H1 (cell line): ENCODE results near the gene FBXW8. TPM values are rescaled to one million over a fixed set of nuclear protein-coding genes. Genes with fewer than 3 reads are reported as not detected.

Experiments used
- CTCF ChIA-PET: fragments of 300-600 bp; sonication (Branson Sonifier 250); formaldehyde crosslinking; loops from one replicate; lab custom pipeline; 2021; ENCODE audit not compliant: partially characterized antibody; lab: Charles Lee
- POLR2A ChIA-PET: fragments of 300-600 bp; sonication (Branson Sonifier 250); formaldehyde crosslinking; loops from one replicate; lab custom pipeline; 2021; ENCODE audit warnings: inconsistent platforms; ENCODE audit not compliant: partially characterized antibody; lab: Charles Lee
- DNase-seq, 2 experiments: peaks; one replicate each; pipeline versions ENCODE4 v3.0.0 to v3.0.0-alpha.2; 2010 to 2022; ENCODE audit warnings: low spot score in 2 of 2, low read depth in 1 of 2, mixed read lengths in 1 of 2
- FAIRE-seq: peaks from 2 replicates; lab custom pipeline; 2011; peaks lifted over from hg19 to GRCh38; lab: Jason Lieb, UNC
- H2AFZ ChIP-seq: 2 replicates; pipeline ENCODE4 v1.8.1; 2012; ENCODE audit warnings: low read length, inconsistent platforms
- H2AK5ac ChIP-seq: 2 replicates; pipeline ENCODE4 v1.6.1; 2013; ENCODE audit warnings: low read depth, low read length
- H2BK120ac ChIP-seq: replicated peaks from 2 replicates; pipeline ENCODE3; 2013; ENCODE audit warnings: low read depth, low read length, inconsistent platforms
- H2BK12ac ChIP-seq: 2 replicates; pipeline ENCODE4 v1.6.1; 2013; ENCODE audit warnings: low read depth, low read length
- H2BK15ac ChIP-seq: 2 replicates; pipeline ENCODE4 v1.6.1; 2013; ENCODE audit warnings: low read length
- H2BK20ac ChIP-seq: 2 replicates; pipeline ENCODE4 v1.6.1; 2013; ENCODE audit warnings: low read length
- H2BK5ac ChIP-seq: 2 replicates; pipeline ENCODE4 v1.6.1; 2013; ENCODE audit warnings: low read depth, low read length
- H3K14ac ChIP-seq: 2 replicates; pipeline ENCODE4 v1.6.1; 2013; ENCODE audit warnings: inconsistent platforms; ENCODE audit not compliant: insufficient read length
- H3K18ac ChIP-seq: 2 replicates; pipeline ENCODE4 v1.6.1; 2013; ENCODE audit warnings: low read length; ENCODE audit errors: extremely low read depth
- H3K23ac ChIP-seq: 2 replicates; pipeline ENCODE4 v1.6.1; 2013; ENCODE audit warnings: inconsistent platforms; ENCODE audit not compliant: insufficient read length
- H3K23me2 ChIP-seq: 2 replicates; pipeline ENCODE4 v1.6.1; 2013; ENCODE audit warnings: low read depth, low read length
- H3K27ac ChIP-seq: 2 replicates; pipeline ENCODE4 v1.6.1; 2011; ENCODE audit warnings: low read depth, low read length, inconsistent platforms
- H3K27me3 ChIP-seq, 4 experiments: replicated peaks in 1 of 4; 1 replicate in 1 of 4; 2 replicates in 3 of 4; pipeline versions ENCODE4 v1.6.1 to v1.8.1; 2011 to 2013; ENCODE audit warnings: low read length in 3 of 4, mild to moderate bottlenecking in 3 of 4, inconsistent platforms in 2 of 4, mixed read lengths in 2 of 4, moderate library complexity in 1 of 4; ENCODE audit not compliant: control insufficient read depth in 3 of 4, insufficient read depth in 3 of 4; ENCODE audit errors: extremely low read depth in 1 of 4
- H3K36me3 ChIP-seq, 4 experiments: 2 replicates each; pipeline versions ENCODE4 v1.6.1 to v1.8.1; 2011 to 2013; ENCODE audit warnings: mild to moderate bottlenecking in 4 of 4, low read length in 3 of 4, moderate library complexity in 2 of 4, control low read depth in 1 of 4, inconsistent platforms in 1 of 4; ENCODE audit not compliant: insufficient read depth in 4 of 4, control insufficient read depth in 2 of 4
- H3K4ac ChIP-seq: replicated peaks from 2 replicates; pipeline ENCODE3; 2013; ENCODE audit warnings: low read length, low read depth, mixed read lengths, inconsistent platforms; ENCODE audit not compliant: insufficient read length
- H3K4me1 ChIP-seq, 4 experiments: replicated peaks in 1 of 4; 1 replicate in 1 of 4; 2 replicates in 3 of 4; pipeline versions ENCODE4 v1.6.1 to v1.8.1; 2011 to 2013; ENCODE audit warnings: low read length in 3 of 4, inconsistent platforms in 2 of 4, mixed read lengths in 1 of 4; ENCODE audit not compliant: insufficient read depth in 4 of 4, control insufficient read depth in 3 of 4
- H3K4me2 ChIP-seq, 2 experiments: 2 replicates each; pipeline versions ENCODE4 v1.6.1 to v1.8.1; 2011 to 2013; ENCODE audit warnings: low read depth in 2 of 2, low read length in 2 of 2, control low read depth in 1 of 2, inconsistent platforms in 1 of 2, mild to moderate bottlenecking in 1 of 2; ENCODE audit not compliant: insufficient read depth in 1 of 2
- H3K4me3 ChIP-seq, 4 experiments: fragments of 200-600, 300-600 bp in 1 of 4; sonication (generic), shearing (Covaris generic), sonication (Bioruptor Twin) in 1 of 4; 2 replicates each; pipeline versions ENCODE4 v1.5.1 to v1.8.1; 2011 to 2016; ENCODE audit warnings: low read length in 4 of 4, low read depth in 3 of 4, control low read depth in 2 of 4, inconsistent platforms in 2 of 4, mild to moderate bottlenecking in 2 of 4, mixed read lengths in 1 of 4, moderate library complexity in 1 of 4; ENCODE audit not compliant: insufficient read depth in 2 of 4; ENCODE audit errors: extremely low read depth in 1 of 4
- H3K56ac ChIP-seq: replicated peaks from 2 replicates; pipeline ENCODE3; 2013; ENCODE audit warnings: low read depth, mild to moderate bottlenecking, mixed read lengths, low read length, inconsistent platforms; ENCODE audit not compliant: insufficient read length
- H3K79me1 ChIP-seq: 2 replicates; pipeline ENCODE4 v1.6.1; 2013; ENCODE audit warnings: low read depth, low read length, control low read depth
- H3K79me2 ChIP-seq, 2 experiments: 2 replicates each; pipeline versions ENCODE4 v1.6.1 to v1.8.1; 2012 to 2013; ENCODE audit warnings: low read length in 2 of 2, mild to moderate bottlenecking in 2 of 2, inconsistent platforms in 1 of 2; ENCODE audit not compliant: insufficient read depth in 2 of 2, control insufficient read depth in 1 of 2
- H3K9ac ChIP-seq, 4 experiments: replicated peaks in 1 of 4; 1 replicate in 1 of 4; 2 replicates in 3 of 4; pipeline versions ENCODE4 v1.6.1 to v1.8.1; 2011 to 2013; ENCODE audit warnings: low read depth in 3 of 4, low read length in 3 of 4, control low read depth in 2 of 4, mild to moderate bottlenecking in 2 of 4, moderate library complexity in 2 of 4, inconsistent platforms in 1 of 4; ENCODE audit errors: extremely low read depth in 1 of 4
- H3K9me3 ChIP-seq, 2 experiments: 2 replicates each; pipeline versions ENCODE4 v1.6.1 to v1.8.1; 2012 to 2013; ENCODE audit warnings: mild to moderate bottlenecking in 2 of 2, moderate library complexity in 2 of 2, control low read depth in 1 of 2, inconsistent platforms in 1 of 2, low read depth in 1 of 2, low read length in 1 of 2, mixed read lengths in 1 of 2; ENCODE audit not compliant: insufficient read depth in 2 of 2
- H4K20me1 ChIP-seq, 2 experiments: replicated peaks in 1 of 2; 2 replicates each; pipeline versions ENCODE3 to v1.8.1; 2011 to 2013; ENCODE audit warnings: inconsistent platforms in 2 of 2, low read length in 2 of 2, mild to moderate bottlenecking in 1 of 2; ENCODE audit not compliant: insufficient read depth in 2 of 2, control insufficient read depth in 1 of 2
- H4K5ac ChIP-seq: 2 replicates; pipeline ENCODE4 v1.6.1; 2013; ENCODE audit warnings: low read length, low read depth, mixed read lengths, inconsistent platforms; ENCODE audit not compliant: insufficient read length
- H4K8ac ChIP-seq: 2 replicates; pipeline ENCODE4 v1.8.0; 2013; ENCODE audit warnings: mild to moderate bottlenecking, moderate library complexity, low read length, inconsistent platforms; ENCODE audit not compliant: insufficient read depth; ENCODE audit errors: extremely low read depth
- H4K91ac ChIP-seq: replicated peaks from 2 replicates; pipeline ENCODE3; 2013; ENCODE audit warnings: low read length, mixed read lengths, inconsistent platforms; ENCODE audit not compliant: insufficient read length
- ATF2 ChIP-seq: IDR thresholded peaks from 2 replicates; pipeline ENCODE4 v1.6.1; 2012; ENCODE audit warnings: low read length, inconsistent platforms
- BACH1 ChIP-seq: IDR thresholded peaks from 2 replicates; pipeline ENCODE4 v1.6.1; 2012; ENCODE audit warnings: low read length, improper control_type of control experiment
- JUN ChIP-seq: IDR thresholded peaks from 2 replicates; pipeline ENCODE4 v1.6.1; 2011; ENCODE audit warnings: low read depth, mild to moderate bottlenecking, improper control_type of control experiment, low read length
- KDM4A ChIP-seq: IDR thresholded peaks from one replicate; pipeline ENCODE4 v1.7.1; 2012; ENCODE audit warnings: low read depth, mild to moderate bottlenecking, moderate library complexity, low read length, inconsistent platforms; ENCODE audit not compliant: severe bottlenecking
- RAD21 ChIP-seq, 2 experiments: IDR thresholded peaks in 1 of 2; conservative IDR thresholded peaks in 1 of 2; 2 replicates each; pipeline ENCODE4 v1.6.1; 2011; ENCODE audit warnings: low read depth in 2 of 2, low read length in 2 of 2, improper control_type of control experiment in 1 of 2, inconsistent platforms in 1 of 2, mild to moderate bottlenecking in 1 of 2, moderate library complexity in 1 of 2
- SUZ12 ChIP-seq: fragments of 200-600 bp; sonication (generic); IDR thresholded peaks from 2 replicates; pipeline ENCODE4 v1.6.1; 2012; ENCODE audit warnings: mild to moderate bottlenecking, inconsistent platforms, low read length, moderate library complexity, mixed read lengths
- TAF7 ChIP-seq: optimal IDR thresholded peaks from 2 replicates; pipeline ENCODE3; 2011; ENCODE audit warnings: low read depth, mild to moderate bottlenecking, inconsistent platforms, low read length, moderate library complexity, borderline replicate concordance
- USF2 ChIP-seq: IDR thresholded peaks from 2 replicates; pipeline ENCODE4 v1.6.1; 2011; ENCODE audit warnings: low read length, improper control_type of control experiment
- YY1 ChIP-seq: IDR thresholded peaks from 2 replicates; pipeline ENCODE4 v1.6.1; 2011; ENCODE audit warnings: low read depth, mild to moderate bottlenecking, low read length
- WGBS, 2 experiments: shearing (Covaris generic) in 1 of 2; methylation state at CpG; one replicate each; pipeline versions ENCODE4 v1.1.6 to v1.1.7; 2013 to 2015; ENCODE audit warnings: low lambda C conversion rate in 2 of 2, mixed read lengths in 2 of 2, inconsistent platforms in 1 of 2, low coverage in 1 of 2, missing lambda C conversion rate in 1 of 2; ENCODE audit not compliant: insufficient replicate concordance in 2 of 2, insufficient coverage in 1 of 2, insufficient read length in 1 of 2; ENCODE audit errors: extremely low coverage in 1 of 2, missing lambda C conversion rate in 1 of 2; 5-methylcytosine and 5-hydroxymethylcytosine counted together
- polyA plus RNA-seq, 7 experiments: library from polyadenylated mRNA; depleted of rRNA in 3 of 7; stranded (reverse) in 5 of 7; unstranded in 2 of 7; fragments of >200 nt in 5 of 7; fragments of 200-250 nt in 2 of 7; gene quantifications; 1 replicate in 5 of 7; 2 replicates in 1 of 7; 4 replicates in 1 of 7; pipeline versions ENCODE4 v1.2.1 to v1.2.3, GENCODE V29; 2011 to 2013; ENCODE audit warnings: missing spikeins in 2 of 7, mixed read lengths in 2 of 7
- total RNA-seq: library from RNA; stranded (reverse); fragmentation: NEBNext Ultra II Directional; extraction: Animal tissue kit (Norgen Biotek cat#: 25700); gene quantifications from 2 replicates; pipeline ENCODE4 v1.2.1, GENCODE V29; 2021

Gene FBXW8
- total and polyA plus RNA-seq, 2 of the 8 experiments (the other 6 are each of a cell fraction or from before 2014, with no cell fraction given): 15.8 to 16.0 TPM

GRCh38 chr12:117072736-117073490 is 162.2 kb downstream of the FBXW8 start:
- Histone ChIP-seq H2BK120ac (no peak overlapping the region), H3K14ac (no peak overlapping the region), H3K36me3 (no peaks in the 10 kb centered on the region), H3K9ac (no peak overlapping the region), H2BK15ac (no peak overlapping the region), H3K23ac (no peak overlapping the region), H3K18ac (no peak overlapping the region), H4K91ac (no peak overlapping the region), H3K27ac (no peak overlapping the region), H3K56ac (no peak overlapping the region), H3K79me1 (no peaks in the 10 kb centered on the region), H2BK12ac (no peak overlapping the region), H3K27me3 (no peaks in the 10 kb centered on the region), H3K4me1 (peaks cover 0 to 4% (median 2%) of the 10 kb centered on the region in 4 experiments; a peak in 3 of 7 replicates), H2AK5ac (no peak overlapping the region), H3K9me3 (no peaks in the 10 kb centered on the region), H2BK5ac (no peak overlapping the region), H2BK20ac (no peak overlapping the region), H4K20me1 (no peaks in the 10 kb centered on the region), H2AFZ (no peak overlapping the region), H3K79me2 (no peaks in the 10 kb centered on the region), H3K4ac (no peak overlapping the region), H4K8ac (no peak overlapping the region), H3K4me3 (no peak overlapping the region), H4K5ac (no peak overlapping the region), H3K4me2 (no peak overlapping the region), H3K23me2 (no peaks in the 10 kb centered on the region; the same call in 1 of the 2 replicates)
- DNase-seq: no peak
- CTCF ChIA-PET: interaction anchor here (0.6 to 2.9 kb wide), 12 partner anchors 9 to 210 kb away, joined by 3 to 10 read pairs (median 3); partner anchors contain the start of gene TESC
- WGBS, 2 experiments: 89% methylated on average over 10 of the region's 10 CpGs; no CpG with 5 or more reads in 1 of the 2 experiments
- POLR2A ChIA-PET: interaction anchor here (0.8 kb wide), 1 partner anchor 14 kb away, joined by 3 read pairs; no protein-coding TSS in a partner anchor
- no peak for FAIRE-seq
- TF ChIP-seq JUN (no peak), ATF2 (no peak), USF2 (no peak), KDM4A (no peak), SUZ12 (no peak), RAD21 (IDR thresholded peaks at IDR 0.05 in 1 of 2, conservative IDR thresholded peaks at IDR 0.05 in 1 of 2; ENCODE audit: low read depth in 2 of 2, low read length in 2 of 2) (no peak), BACH1 (no peak), TAF7 (no peak), YY1 (no peak)
